Caki2 (cell line): Measurements from ENCODE around the gene HHAT. TPM values are rescaled to one million over a fixed set of nuclear protein-coding genes. Genes with fewer than 3 reads are reported as not detected.
A peak's percentile ranks its signal among the peaks of the same experiment; 100 is the strongest.

Source experiments
- DNase-seq: peaks from one replicate; pipeline ENCODE4 v3.0.0-alpha.2; 2015; ENCODE audit warnings: low read depth
- in situ Hi-C: cut with HindIII; loops from 2 replicates; pipeline ENCODE4 v1.10.0; 2016; ENCODE audit warnings: low sequenced_read_pairs, low pct_unique_long_range_greater_than_20kb, mixed read lengths
- total RNA-seq: library from RNA; depleted of rRNA; stranded (reverse); fragments of >200 nt; shearing (Covaris generic); gene quantifications from 2 replicates; pipeline ENCODE4 v1.2.3, GENCODE V29; 2014; ENCODE audit warnings: low replicate concordance

Gene HHAT
- total RNA-seq, 1 experiment from 2014 or later = 6.2 TPM

DNA sequence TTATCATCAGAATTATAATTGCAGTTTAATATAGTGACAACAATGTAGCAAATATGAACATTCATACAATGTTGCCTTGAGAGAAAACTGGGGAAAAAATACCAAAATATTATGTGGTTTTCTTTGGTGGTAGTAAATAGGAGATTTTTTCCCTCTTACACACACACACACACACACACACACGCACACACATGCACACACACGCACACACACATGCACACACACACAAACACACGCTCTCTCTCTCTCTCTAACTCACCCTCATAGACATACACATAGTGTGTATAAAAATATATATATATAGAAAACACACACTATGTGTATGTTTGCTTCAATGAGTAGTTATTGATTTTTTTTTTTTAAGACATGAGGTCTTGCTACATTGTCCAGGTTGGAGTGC lies 211.6 kb downstream of the HHAT start:
- in situ Hi-C loops = no loop called here

DNA sequence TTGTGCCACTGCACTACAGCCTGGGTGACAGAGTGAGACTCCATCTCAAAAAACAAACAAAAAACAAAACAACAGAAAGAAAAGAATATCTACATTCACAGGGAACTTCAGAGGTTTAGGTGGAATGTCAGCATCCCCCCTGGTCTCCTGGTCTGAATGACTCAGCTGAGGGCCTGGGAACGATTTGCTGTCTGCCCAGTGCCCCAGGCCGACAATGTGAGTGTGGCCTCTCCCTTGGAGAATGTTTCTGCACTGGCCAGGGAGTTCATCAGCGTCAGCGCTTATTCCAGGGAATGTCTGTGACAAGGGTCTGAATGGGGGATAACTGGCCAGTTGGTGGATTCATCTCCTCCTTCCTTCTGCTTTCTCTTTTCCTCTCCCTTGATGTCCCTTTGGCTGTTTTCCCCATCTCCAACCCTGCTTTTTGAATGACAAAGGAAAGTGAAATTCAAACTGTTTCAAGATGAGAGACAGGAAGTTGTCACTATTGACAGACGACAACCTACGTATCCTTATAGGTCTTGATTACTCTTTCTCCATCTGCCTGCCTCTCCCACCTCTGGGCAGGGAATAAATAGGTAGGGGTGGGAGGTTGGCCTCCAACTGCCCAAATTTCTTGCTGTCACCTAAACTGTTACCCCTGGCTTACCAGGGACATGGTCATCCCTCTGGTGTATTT lies 213.1 kb downstream of the HHAT start:
- in situ Hi-C loops = no loop called here
- no peak for DNase-seq

More for the DNA sequence above, 211.6 kb downstream of the HHAT start:
- no peak for DNase-seq

DNA sequence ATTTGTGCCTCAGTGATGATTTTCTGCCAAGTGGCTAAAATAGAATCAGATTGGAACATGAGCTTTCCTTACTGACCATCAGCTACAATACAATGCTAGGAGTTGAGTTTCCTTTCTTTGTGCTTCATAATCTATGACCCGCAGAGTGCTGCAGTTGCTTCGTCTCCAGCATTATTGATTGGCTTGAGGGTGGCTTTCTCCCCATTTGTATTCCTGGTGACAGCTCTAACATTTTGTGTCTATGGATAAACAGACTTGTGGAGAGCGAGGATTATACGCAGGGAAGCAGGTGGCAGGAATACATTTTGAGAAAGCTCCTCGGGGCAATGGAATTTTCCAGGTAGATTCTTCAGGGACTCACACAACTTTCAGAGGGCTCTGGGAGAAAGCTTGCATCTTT lies 223.2 kb downstream of the HHAT start:
- in situ Hi-C loops = no loop called here
- DNase-seq = no peak

DNA sequence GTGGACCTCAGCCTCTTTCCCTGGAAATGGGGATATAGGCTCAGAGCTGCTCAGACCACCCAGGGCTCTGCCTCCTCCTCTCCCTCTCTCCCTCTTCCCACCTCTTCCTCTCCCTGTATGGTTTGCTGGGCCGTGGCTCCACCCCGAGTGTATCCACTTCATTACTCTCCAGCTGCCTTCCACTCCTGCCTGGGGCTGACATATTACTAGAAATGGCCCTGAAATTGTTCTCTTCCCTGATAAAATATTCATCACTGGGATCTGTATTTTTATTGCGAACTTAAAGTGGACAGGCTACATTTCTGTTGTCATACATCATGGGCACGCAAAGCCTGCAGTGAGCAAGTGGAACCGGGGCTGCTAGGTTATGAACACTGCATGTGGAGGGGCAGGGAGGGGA lies 225.0 kb downstream of the HHAT start:
- DNase-seq = no peak
- in situ Hi-C loops = no loop called here

DNA sequence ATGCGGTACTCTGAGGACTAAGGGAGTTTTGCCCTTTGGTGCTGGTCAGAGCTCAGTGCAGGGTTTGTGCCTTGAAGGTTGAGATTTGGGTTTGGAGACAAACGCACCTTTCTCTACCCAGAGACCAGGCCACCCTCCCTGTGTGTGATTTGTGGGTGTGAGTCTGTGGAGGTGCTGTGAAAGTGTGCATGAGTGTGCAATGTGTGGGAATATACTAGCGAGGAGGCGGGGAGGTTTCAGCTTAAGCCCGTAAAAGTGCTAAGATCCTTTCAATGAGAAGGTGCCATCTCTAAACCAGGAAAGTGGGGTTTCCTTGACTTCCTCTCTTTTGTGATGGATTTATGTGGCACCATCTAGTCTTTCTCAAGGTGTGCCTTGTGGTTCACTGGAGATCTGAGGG lies 225.7 kb downstream of the HHAT start:
- no peak for DNase-seq
- in situ Hi-C loops = no loop called here

DNA sequence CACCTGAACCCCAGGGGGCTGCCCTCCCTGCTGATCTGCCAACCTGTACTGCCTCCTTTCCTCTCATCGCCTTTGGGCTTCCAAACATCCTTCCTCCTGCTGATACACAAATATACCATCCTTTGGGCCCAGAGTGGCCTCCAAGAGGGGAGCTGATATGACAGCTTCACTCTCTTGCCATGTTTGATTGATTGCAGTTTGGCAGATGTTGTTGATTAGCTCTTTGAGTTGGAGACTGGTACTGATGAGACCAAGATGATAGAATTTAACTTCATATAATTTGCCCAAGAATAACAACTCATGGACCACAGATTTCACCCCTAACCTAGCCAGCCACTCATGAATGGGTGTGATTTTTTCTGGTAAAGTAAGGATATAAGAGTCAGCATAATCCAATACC lies 227.8 kb downstream of the HHAT start:
- DNase-seq = no peak
- in situ Hi-C loops = no loop called here

DNA sequence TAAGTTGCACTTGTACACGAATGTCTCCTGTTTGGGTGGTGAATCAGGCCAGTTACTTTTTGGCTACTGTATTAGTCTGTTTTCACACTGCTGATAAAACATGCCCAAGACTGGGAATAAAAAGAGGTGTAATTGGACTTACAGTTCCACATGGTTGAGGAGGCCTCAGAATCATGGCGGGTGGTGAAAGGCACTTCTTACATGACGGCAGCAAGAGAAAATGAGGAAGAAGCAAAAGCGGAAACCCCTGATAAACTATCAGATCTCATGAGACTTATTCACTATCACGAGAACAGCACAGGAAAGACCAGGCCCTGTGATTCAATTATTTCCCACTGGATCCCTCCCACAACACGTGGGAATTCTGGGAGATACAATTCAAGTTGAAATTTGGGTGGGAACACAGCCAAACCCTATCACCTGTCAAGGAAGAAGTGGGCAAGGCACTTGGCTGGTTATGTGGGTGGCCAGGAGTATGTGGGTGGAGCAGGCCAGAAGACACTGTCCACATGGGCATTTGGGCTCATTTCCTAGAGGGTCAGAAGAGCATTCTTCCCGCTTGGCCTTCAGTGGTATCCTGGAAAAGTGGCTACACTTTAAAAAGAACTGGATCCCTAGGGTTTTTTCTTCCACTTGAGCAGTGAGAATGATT lies 228.8 kb downstream of the HHAT start:
- DNase-seq = no peak
- in situ Hi-C loops = no loop called here

DNA sequence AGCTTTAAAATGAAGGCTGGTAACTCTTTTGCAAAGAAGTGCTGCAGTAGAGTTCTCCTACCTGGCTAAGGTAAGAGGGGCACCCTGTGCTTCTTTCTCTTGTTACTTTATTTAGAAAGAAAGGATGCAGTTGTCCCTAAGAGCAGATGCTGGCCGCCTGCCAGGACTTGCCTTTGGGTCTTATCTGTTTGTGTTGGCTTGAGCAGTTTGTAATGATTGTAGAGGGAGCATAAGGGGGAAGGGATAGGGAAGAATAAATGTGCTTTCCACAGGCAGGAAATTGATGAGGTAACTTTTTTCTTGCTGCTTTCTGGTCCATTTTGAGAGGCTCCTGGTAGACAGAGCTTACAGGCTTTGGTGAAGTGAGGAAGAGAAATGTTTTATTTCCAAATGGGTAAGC lies 229.6 kb downstream of the HHAT start:
- peak; percentile 14 for DNase-seq
- in situ Hi-C loops = no loop called here

DNA sequence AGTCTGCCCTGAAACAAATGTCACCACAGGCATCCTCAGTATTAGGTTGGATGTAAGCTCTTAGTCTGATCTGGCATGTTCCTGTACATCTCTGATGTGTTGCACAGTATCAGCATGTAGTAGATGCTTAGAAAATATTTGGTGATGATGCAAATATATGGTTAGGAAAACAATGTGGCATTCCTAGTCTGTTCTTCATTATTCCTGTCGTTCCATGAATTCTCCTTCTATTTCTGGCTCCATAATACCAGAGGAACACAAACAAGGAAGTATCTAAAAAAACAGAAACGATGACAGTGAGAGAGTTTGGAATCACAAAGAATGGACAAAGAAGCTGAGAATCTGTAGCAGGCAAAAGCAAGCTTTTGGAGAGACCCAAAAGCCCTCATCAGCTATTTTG lies 236.6 kb downstream of the HHAT start:
- in situ Hi-C loops = no loop called here

DNA sequence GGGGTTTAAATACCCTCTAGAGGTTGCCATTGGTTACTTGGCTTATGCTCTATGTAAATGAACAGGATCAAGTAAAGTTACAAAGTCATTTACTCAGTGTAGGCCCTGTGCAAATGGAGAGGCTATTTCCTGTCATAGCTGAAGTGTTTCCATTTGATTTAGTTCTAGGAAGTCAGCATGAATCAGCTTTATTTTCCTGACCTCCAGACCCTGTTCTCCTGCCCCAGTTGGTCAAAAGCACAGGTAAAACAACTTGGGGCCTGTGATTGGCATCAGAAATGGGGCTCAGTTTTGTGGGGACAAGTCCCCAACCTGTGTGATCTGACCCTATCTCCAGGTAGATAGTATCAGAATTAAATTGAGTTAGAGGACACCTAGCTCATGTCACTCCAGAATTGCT lies 239.9 kb downstream of the HHAT start:
- DNase-seq = peak; percentile 4
- in situ Hi-C loops = no loop called here

More for the DNA sequence above, 236.6 kb downstream of the HHAT start:
- DNase-seq = no peak

DNA sequence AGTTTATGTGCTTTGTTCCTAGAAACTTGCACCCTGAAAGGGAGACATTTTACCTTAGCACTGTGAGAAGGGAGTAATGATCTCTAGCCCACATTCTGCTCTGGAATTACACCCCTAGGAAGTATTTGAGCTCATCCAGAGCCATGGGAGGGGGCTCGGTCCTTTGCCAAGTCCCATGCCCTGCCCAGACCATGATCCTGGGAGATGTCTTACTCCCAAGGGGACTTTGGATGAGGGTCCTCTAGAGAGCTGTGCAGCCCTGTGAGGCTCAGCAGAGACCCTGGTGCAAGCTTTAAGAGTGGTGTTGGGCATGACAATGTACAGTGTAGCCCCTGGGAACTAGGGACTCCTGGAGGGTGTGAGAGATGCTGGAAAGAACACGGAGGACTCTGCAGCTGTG lies 241.4 kb downstream of the HHAT start:
- in situ Hi-C loops = no loop called here
- no peak for DNase-seq

DNA sequence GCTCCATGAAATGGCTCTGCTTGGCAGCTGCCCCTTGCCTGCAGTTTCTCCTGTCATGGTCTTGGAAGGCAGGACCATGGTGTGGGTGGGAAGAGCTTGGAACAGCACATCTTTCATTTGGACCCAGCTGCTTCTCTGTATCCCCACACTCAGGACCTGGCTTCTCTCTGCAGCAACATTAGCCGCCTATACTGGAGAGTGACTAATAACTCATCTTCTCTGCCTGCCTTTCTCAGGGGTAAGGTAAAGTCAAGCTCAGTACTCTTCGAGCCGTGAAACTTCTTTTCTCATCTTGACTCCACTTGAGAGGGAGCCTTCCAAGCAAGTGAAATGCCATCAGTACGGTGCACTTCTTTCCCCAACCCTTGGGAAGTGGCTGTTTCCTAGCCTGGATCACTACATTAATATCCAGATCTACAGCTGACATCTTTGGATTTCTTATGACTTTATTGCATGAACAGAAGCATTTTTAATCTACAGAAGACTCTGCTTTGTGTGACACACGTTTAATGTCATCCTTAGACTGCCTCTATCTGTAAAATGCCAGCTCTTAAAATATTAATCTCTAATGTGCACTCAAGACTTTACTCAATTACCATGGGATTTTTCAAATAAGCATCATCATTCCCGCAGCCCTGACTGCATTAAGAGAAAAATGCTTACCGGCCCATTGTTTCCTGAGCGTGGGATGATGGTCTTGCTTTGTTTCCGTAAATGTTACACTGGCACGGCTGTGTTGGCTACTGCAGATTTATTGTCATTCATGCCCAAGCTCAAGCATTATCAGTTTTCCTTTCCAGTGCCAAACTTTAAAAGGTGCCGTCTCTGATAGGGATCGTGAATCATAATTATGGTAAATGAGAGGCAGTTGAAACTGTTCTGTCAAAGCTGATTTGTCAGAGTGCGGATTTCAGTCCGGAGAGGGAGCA lies 242.9 kb downstream of the HHAT start:
- in situ Hi-C loops = no loop called here
- no peak for DNase-seq

DNA sequence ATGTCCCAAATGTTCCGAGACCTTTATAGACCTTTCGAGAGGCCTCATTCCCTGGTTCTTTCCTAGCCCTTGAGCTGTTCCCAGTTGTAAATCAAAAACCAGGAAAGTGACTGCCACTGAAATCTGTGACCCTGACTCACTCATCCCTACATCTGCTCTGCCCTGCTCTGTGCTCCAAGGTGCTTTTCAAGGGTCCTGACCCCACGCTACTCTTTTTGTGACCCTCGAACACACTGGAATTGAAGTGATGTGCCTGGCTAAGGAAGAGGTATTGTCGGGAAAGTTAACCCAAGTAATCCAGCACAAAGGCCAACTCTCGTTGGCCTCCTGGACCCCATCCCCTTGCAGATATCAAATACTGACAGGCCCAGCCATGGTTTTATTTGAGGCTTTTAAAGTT lies 244.4 kb downstream of the HHAT start:
- in situ Hi-C loops = no loop called here
- no peak for DNase-seq

DNA sequence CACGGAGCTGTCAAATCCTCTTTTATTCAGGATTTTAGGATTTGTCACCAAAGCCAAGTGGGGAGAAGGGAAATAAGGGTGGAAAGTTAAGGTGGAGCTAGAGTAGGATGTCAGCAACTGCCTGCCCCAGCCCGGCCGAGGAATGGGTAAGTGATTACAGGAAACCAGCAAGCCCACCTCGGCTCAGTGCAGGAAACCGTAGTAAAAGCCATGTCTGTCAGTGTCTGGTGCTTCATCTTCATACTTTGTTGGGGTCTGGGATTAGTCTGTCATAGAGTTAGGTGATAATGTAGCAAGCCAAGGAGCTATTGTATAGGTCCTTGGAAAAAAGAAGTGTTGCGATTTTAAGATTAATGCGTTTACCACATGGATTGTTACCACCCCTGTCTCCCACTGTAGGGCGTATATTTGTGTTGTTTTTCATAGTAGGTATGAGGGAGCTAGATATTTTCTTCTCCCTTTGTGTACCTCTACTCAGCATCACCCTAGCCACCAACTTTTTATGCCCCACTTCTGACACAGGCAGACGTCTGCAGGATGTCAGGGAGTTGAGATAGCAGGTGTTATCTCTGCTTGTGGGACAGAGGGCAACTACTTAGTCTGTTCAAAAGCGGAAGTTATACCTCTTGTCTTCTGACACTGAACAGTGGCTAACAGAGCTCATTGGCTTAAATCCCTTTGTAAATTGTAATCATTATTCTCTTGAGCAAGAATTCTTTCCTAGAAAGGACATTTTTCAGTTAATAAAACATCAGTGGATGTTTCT lies 253.7 kb downstream of the HHAT start:
- no peak for DNase-seq
- in situ Hi-C loops = no loop called here

DNA sequence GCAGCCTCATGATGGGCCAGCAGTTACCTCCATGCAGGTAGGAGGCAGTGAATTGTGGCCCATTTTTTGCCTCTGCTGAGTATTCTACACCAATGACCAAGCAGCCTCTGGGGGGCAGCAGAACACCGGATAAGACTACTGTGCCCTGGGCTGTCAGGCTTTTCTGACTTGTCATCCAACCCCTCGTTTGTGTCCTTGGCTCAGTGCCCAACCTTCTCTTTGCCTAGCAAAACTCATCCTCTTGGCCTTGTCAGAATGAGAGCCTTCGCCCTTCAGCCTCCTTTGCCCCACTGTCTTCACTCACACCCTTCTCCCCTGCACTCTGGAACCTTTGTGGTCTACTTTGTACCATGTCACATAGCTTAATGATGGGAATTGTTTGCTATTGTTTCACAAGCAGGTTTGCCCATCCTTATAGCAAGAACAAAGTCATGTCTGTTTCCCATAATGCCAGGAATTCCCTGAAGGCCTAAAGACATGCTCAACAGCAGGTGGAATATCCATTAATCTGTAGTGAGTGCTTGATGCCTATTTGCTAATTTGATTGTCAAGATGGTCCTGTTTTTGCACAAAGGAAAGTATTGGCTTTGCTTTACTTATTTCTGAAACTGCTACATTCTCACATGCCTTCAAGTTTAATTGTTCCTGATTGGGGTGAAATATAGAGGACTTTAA lies 255.9 kb downstream of the HHAT start:
- in situ Hi-C loops = no loop called here
- DNase-seq = peak; percentile 83

DNA sequence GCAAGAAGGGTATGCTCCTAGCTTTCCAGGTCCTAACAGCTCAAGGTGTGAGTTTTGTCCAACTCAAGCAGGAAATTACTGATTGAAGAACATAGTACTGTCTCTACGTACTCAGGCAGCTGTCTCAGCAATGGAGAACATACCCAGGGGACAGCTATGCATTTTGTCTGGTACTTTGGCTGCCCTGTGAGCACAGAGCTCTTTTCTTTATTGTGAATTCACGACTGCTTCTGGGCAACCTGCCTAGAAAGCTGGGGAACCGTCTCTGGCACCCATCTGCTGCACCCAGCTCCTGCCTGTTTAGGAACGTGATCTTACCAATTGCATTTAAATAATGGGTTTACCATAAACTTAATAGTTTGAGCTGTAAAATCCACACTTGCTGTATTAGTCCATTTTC lies 258.1 kb downstream of the HHAT start:
- in situ Hi-C loops = no loop called here

DNA sequence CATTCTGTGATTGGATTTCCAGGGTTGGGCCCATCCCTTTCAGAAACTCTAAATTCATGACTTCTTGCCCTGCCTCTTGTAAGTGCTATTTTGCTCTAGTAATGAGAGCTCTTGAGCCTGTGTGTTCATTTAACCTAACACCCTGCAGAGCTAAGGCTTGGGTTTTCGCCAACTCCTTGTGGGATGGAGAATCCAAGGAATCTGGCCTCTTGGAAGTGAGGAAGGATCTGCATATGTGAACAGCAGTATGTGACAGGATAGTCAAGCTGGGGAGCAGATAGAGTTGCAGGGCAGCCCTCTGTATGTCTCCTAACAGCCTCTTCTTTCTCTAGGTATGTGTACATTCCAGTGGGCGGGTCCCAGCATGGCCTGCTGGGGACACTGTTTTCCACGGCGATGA lies 258.9 kb downstream of the HHAT start:
- in situ Hi-C loops = no loop called here
- peak; percentile 36 for DNase-seq

More for the DNA sequence above, 258.1 kb downstream of the HHAT start:
- DNase-seq = no peak

DNA sequence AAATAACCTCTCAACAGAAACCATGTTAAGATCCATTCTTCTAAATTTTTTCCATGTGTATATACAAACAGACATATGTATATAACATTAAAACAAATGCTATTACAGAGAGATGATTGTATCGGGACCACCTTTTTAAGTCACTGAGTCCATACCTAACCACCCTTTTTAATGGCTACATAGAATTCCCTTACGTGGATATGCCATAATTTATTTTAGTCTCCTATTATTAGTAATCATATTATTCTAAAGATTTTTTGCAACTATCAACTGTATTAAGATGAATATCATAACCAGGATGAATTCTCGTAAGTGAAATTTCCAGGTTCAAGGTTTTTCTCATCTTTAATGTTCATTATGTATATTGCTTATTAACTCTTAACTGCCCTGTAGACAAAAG lies 259.7 kb downstream of the HHAT start:
- DNase-seq = no peak
- in situ Hi-C loops = no loop called here
